Liver (tissue), 9 donors: Measurements from ENCODE around the gene NARS2. TPM values are rescaled to one million over a fixed set of nuclear protein-coding genes. Genes with fewer than 3 reads are reported as not detected.

Experiments used
- DNase-seq: peaks from one replicate; pipeline ENCODE4 v3.0.0-alpha.2; 2017; ENCODE audit warnings: low spot score
- H3K27ac ChIP-seq, 2 donors: one replicate each; pipeline ENCODE4 v1.7.0; 2013; ENCODE audit warnings: inconsistent platforms in 2 of 2, low read length in 2 of 2, control low read depth in 1 of 2, low read depth in 1 of 2, mild to moderate bottlenecking in 1 of 2
- H3K27me3 ChIP-seq, 4 donors: one replicate each; pipeline versions ENCODE4 v1.6.1 to v1.7.0; 2013; ENCODE audit warnings: low read length in 3 of 4, inconsistent platforms in 1 of 4, mild to moderate bottlenecking in 1 of 4, moderate library complexity in 1 of 4; ENCODE audit not compliant: control insufficient read depth in 4 of 4, insufficient read depth in 4 of 4
- H3K36me3 ChIP-seq, 4 donors: one replicate each; pipeline versions ENCODE4 v1.6.1 to v1.7.0; 2013; ENCODE audit warnings: low read length in 3 of 4, mild to moderate bottlenecking in 3 of 4, low read depth in 1 of 4, moderate library complexity in 1 of 4; ENCODE audit not compliant: control insufficient read depth in 4 of 4, insufficient read depth in 3 of 4
- H3K4me1 ChIP-seq, 4 donors: one replicate each; pipeline versions ENCODE4 v1.6.1 to v1.7.0; 2013; ENCODE audit warnings: low read length in 3 of 4, mild to moderate bottlenecking in 3 of 4, moderate library complexity in 1 of 4; ENCODE audit not compliant: control insufficient read depth in 4 of 4, insufficient read depth in 4 of 4
- H3K4me3 ChIP-seq, 3 donors: one replicate each; pipeline versions ENCODE4 v1.6.1 to v1.7.0; 2013; ENCODE audit warnings: low read length in 3 of 3, control low read depth in 1 of 3, low read depth in 1 of 3, mild to moderate bottlenecking in 1 of 3
- H3K9ac ChIP-seq, 2 donors: one replicate each; pipeline ENCODE4 v1.7.0; 2013; ENCODE audit warnings: low read length in 2 of 2, mild to moderate bottlenecking in 2 of 2, moderate library complexity in 2 of 2, control low read depth in 1 of 2, low read depth in 1 of 2
- H3K9me3 ChIP-seq, 4 donors: one replicate each; pipeline versions ENCODE4 v1.6.1 to v1.7.0; 2013; ENCODE audit warnings: low read length in 3 of 4; ENCODE audit not compliant: control insufficient read depth in 4 of 4
- ATF3 ChIP-seq: IDR thresholded peaks from 2 replicates; pipeline ENCODE4 v1.6.1; 2016; ENCODE audit warnings: antibody characterized with exemption
- EGR1 ChIP-seq, 2 donors: IDR thresholded peaks; 2 replicates each; pipeline ENCODE4 v1.6.1; 2016 to 2018; ENCODE audit warnings: antibody characterized with exemption in 2 of 2, low read depth in 2 of 2
- FOXA1 ChIP-seq: IDR thresholded peaks from 2 replicates; pipeline ENCODE4 v1.6.1; 2016; ENCODE audit warnings: antibody characterized with exemption
- FOXA2 ChIP-seq: IDR thresholded peaks from 2 replicates; pipeline ENCODE4 v1.6.1; 2016; ENCODE audit warnings: antibody characterized with exemption
- GABPA ChIP-seq, 2 donors: IDR thresholded peaks in 1 of 2; conservative IDR thresholded peaks in 1 of 2; 2 replicates each; pipeline ENCODE4 v1.6.1; 2016; ENCODE audit warnings: antibody characterized with exemption in 2 of 2, mild to moderate bottlenecking in 1 of 2, moderate library complexity in 1 of 2
- HNF4A ChIP-seq, 2 donors: conservative IDR thresholded peaks; 2 replicates each; pipeline ENCODE4 v1.6.1; 2016; ENCODE audit warnings: antibody characterized with exemption in 2 of 2, mild to moderate bottlenecking in 2 of 2
- HNF4G ChIP-seq: IDR thresholded peaks from 2 replicates; pipeline ENCODE4 v1.6.1; 2016; ENCODE audit warnings: antibody characterized with exemption
- JUND ChIP-seq, 2 donors: IDR thresholded peaks; 2 replicates each; pipeline ENCODE4 v1.6.1; 2016; ENCODE audit warnings: antibody characterized with exemption in 2 of 2
- NR2F2 ChIP-seq: IDR thresholded peaks from 2 replicates; pipeline ENCODE4 v1.6.1; 2016; ENCODE audit warnings: antibody characterized with exemption
- RAD21 ChIP-seq, 2 donors: IDR thresholded peaks; 2 replicates each; pipeline ENCODE4 v1.6.1; 2016; ENCODE audit warnings: antibody characterized with exemption in 2 of 2, mild to moderate bottlenecking in 2 of 2
- REST ChIP-seq: IDR thresholded peaks from 2 replicates; pipeline ENCODE4 v1.6.1; 2016; ENCODE audit warnings: antibody characterized with exemption, mild to moderate bottlenecking
- RXRA ChIP-seq, 2 donors: IDR thresholded peaks; 2 replicates each; pipeline ENCODE4 v1.6.1; 2017 to 2018; ENCODE audit warnings: antibody characterized with exemption in 2 of 2, mild to moderate bottlenecking in 1 of 2
- SP1 ChIP-seq: IDR thresholded peaks from 2 replicates; pipeline ENCODE4 v1.6.1; 2018; ENCODE audit warnings: antibody characterized with exemption, mild to moderate bottlenecking
- TAF1 ChIP-seq: conservative IDR thresholded peaks from 2 replicates; pipeline ENCODE4 v1.6.1; 2016; ENCODE audit warnings: antibody characterized with exemption, mild to moderate bottlenecking
- YY1 ChIP-seq: IDR thresholded peaks from 2 replicates; pipeline ENCODE4 v1.6.1; 2016; ENCODE audit warnings: antibody characterized with exemption, mild to moderate bottlenecking
- ZBTB33 ChIP-seq: IDR thresholded peaks from 2 replicates; pipeline ENCODE4 v1.6.1; 2016; ENCODE audit warnings: antibody characterized with exemption
- WGBS: extraction: QIAGEN DNeasy Blood & Tissue Kit; methylation state at CpG from one replicate; pipeline ENCODE4 v1.1.7; 2013; 5-methylcytosine and 5-hydroxymethylcytosine counted together
- polyA plus RNA-seq, 2 donors: library from polyadenylated mRNA; stranded (reverse) in 1 of 2; unstranded in 1 of 2; fragments of 200-250 nt in 1 of 2; fragments of >200 nt in 1 of 2; fragmentation: Nextera tagmentation in 1 of 2; extraction: Ambion mirVana in 1 of 2; gene quantifications; one replicate each; pipeline versions ENCODE4 v1.2.1 to v1.2.3, GENCODE V29; 2013 to 2015
- total RNA-seq, 2 donors: library from RNA; depleted of rRNA; stranded (reverse); fragments of >200 nt; gene quantifications; one replicate each; pipeline ENCODE4 v1.2.3, GENCODE V29; 2014
- TF ChIP-seq, protein P1 (sequence below): fragments of 150-350 bp; IDR thresholded peaks from 2 replicates; pipeline ENCODE4 v1.5.1; 2017; ENCODE audit warnings: improper control_type of control experiment, low read depth, low read length; ENCODE audit not compliant: missing input control
- TF ChIP-seq, protein P2 (sequence below): IDR thresholded peaks from 2 replicates; pipeline ENCODE4 v1.6.1; 2016; ENCODE audit warnings: antibody characterized with exemption
- donor health status: healthy.
- donor health status: healthy.
- donor health status: healthy.
- donor health status: healthy.
- donor health status: healthy.

NARS2 gene
- total and polyA plus RNA-seq, 4 donors: 10.4 to 19.4 (median 11.8) TPM

DNA sequence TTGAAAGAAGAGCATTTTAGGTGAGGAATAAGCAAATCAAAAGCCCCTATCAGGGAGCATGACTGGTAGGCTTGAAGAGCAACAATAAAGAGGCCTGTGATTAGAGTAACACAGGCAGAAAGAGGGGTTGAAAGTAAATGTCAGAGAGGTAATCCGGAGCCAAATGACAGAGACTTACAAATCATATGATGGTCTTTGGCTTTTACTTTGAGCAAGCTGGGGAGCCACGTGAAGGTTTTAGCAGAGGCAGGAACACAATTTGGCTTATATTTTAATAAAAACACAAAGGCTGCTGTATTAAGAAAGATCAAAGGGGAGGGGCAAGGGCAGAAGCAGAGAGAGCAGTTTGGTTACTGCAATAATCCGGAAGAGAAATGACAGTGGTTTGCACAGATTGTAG is 12.8 kb upstream of the NARS2 start:
- Histone ChIP-seq H3K4me1 (no peaks in the 10 kb centered on the region), H3K4me3 (no peak overlapping the region), H3K9ac (no peak overlapping the region), H3K27ac (no peak overlapping the region), H3K9me3 (peaks cover 0 to 21% (median 7%) of the 10 kb centered on the region in 4 donors), H3K36me3 (no peaks in the 10 kb centered on the region), H3K27me3 (no peaks in the 10 kb centered on the region)
- no peak for TF ChIP-seq JUND (IDR thresholded peaks at IDR 0.05)
- no peak for TF ChIP-seq REST
- TF ChIP-seq ZBTB33: no peak
- TF ChIP-seq SP1: no peak
- no peak for TF ChIP-seq FOXA2
- no peak for TF ChIP-seq EGR1 (IDR thresholded peaks at IDR 0.05; ENCODE audit: low read depth in 2 of 2)
- no peak for TF ChIP-seq NR2F2
- TF ChIP-seq FOXA1: no peak
- TF ChIP-seq, protein P1, sequence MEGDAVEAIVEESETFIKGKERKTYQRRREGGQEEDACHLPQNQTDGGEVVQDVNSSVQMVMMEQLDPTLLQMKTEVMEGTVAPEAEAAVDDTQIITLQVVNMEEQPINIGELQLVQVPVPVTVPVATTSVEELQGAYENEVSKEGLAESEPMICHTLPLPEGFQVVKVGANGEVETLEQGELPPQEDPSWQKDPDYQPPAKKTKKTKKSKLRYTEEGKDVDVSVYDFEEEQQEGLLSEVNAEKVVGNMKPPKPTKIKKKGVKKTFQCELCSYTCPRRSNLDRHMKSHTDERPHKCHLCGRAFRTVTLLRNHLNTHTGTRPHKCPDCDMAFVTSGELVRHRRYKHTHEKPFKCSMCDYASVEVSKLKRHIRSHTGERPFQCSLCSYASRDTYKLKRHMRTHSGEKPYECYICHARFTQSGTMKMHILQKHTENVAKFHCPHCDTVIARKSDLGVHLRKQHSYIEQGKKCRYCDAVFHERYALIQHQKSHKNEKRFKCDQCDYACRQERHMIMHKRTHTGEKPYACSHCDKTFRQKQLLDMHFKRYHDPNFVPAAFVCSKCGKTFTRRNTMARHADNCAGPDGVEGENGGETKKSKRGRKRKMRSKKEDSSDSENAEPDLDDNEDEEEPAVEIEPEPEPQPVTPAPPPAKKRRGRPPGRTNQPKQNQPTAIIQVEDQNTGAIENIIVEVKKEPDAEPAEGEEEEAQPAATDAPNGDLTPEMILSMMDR: no peak
- TF ChIP-seq RXRA (IDR thresholded peaks at IDR 0.05): no peak
- TF ChIP-seq RAD21 (IDR thresholded peaks at IDR 0.05): no peak
- TF ChIP-seq HNF4G: no peak
- TF ChIP-seq, protein P2, sequence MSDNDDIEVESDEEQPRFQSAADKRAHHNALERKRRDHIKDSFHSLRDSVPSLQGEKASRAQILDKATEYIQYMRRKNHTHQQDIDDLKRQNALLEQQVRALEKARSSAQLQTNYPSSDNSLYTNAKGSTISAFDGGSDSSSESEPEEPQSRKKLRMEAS: no peak
- no peak for TF ChIP-seq ATF3
- 85% methylated on average over 3 of the region's 3 CpGs for WGBS
- DNase-seq: no peak

GRCh38 chr11:78586452-78587046 is 11.9 kb upstream of the NARS2 start:
- 97% methylated on average over 1 of the region's 1 CpG for WGBS
- no peaks in the 10 kb centered on the region for H3K4me1 ChIP-seq
- peaks cover 0 to 28% (median 7%) of the 10 kb centered on the region in 4 donors for H3K9me3 ChIP-seq
- H3K9ac ChIP-seq: no peak overlapping the region
- no peak for DNase-seq
- H3K36me3 ChIP-seq: no peaks in the 10 kb centered on the region
- H3K4me3 ChIP-seq: no peak overlapping the region
- H3K27ac ChIP-seq: no peak overlapping the region
- H3K27me3 ChIP-seq: no peaks in the 10 kb centered on the region
- TF ChIP-seq EGR1 (IDR thresholded peaks at IDR 0.05; ENCODE audit: low read depth in 2 of 2) (no peak), RXRA (IDR thresholded peaks at IDR 0.05) (no peak), HNF4A (conservative IDR thresholded peaks at IDR 0.05) (no peak), JUND (IDR thresholded peaks at IDR 0.05) (no peak), NR2F2 (no peak), FOXA2 (no peak), REST (no peak), SP1 (no peak), TAF1 (no peak), YY1 (no peak), GABPA (IDR thresholded peaks at IDR 0.05 in 1 of 2, conservative IDR thresholded peaks at IDR 0.05 in 1 of 2) (no peak)
- TF ChIP-seq, protein P1: peak; percentile 47
